Measurements from ENCODE around the gene PILRA.
"Not testable (repeated sequence)": the region's sequence is repeated elsewhere in the genome, so short reads cannot be mapped to it uniquely, and the experiment has no call there.

PILRA gene

DNA sequence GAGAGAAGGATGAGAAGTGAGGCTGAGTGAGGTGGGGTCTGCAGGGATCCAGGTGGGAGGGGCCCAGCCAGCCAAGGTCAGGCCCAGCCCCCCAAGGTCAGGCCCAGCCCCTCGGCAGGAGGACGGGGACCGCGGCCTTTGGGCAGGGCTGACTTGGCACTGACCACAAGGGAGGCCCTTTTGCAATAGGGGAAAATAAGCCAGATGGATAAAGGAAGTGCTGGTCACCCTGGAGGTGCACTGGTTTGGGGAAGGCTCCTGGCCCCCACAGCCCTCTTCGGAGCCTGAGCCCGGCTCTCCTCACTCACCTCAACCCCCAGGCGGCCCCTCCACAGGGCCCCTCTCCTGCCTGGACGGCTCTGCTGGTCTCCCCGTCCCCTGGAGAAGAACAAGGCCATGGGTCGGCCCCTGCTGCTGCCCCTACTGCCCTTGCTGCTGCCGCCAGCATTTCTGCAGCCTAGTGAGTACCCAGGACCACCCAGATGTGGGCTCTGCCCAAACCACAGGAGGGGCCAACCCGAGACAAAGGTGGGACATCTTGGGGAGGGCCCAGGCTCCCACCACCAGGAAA, at the start of gene PILRA:
Gene PILRA, plus strand, starts transcription at position 227 of the 571 bp plus-strand sequence. Its CDS starts 170 bp downstream, at position 397.
- no peak for DNase-seq

DNA sequence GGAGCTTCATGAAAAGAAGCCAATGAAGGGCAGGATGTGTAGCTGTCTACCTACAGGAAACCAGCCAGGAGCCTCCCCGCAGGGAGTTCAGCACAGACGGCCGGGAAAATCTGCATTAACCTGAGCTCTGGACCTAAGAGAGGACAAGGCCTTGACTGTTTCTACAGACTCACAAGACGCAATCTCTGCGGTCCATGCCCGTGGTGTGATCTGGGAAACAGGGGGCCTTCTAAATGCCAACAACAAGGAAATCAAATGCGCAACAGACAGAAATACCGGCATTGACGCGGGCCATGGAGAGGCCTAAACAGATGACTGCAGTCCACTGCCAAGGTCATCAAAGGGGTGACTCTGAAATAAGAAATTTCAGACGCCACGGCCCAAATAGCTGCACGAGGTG, 49.1 kb upstream of the PILRA start:
- DNase-seq, result not testable (repeated sequence)

DNA sequence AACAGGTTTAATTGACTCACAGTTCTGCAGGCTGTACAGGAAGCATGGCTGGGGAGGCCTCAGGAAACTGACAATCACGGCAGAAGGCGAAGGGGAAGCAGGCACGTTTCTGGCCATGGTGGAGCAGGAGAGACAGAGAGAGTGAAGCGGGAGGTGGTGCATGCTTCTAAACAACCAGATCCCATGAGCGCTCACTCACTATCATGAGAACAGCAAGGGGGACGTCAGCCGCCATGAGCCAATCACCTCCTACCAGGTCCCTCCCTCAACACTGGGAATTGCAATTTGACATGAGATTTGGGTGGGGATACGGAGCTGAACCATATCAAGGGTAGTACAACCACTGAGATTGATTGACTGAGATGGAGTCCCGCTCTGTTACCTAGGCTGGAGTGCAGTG, 47.6 kb upstream of the PILRA start:
- DNase-seq, result not testable (repeated sequence)

DNA sequence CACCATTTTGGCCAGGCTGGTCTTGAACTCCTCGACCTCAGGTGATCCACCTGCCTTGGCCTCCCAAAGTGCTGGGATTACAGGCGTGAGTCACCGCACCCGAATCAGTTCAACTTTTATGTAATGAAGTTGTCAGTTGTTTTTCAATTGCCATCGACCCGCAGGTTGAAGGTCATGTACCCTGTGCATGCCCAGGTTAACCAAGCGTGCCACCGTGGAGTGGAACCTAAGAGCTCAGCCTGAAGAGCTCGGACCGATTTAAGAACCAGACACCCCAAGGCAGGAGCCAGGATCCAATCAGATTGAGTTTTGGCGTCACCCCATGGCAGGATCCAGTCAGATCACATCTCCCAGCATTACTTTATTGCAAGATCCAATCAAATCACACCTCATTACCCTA, 46.4 kb upstream of the PILRA start:
- not testable (repeated sequence) for DNase-seq

DNA sequence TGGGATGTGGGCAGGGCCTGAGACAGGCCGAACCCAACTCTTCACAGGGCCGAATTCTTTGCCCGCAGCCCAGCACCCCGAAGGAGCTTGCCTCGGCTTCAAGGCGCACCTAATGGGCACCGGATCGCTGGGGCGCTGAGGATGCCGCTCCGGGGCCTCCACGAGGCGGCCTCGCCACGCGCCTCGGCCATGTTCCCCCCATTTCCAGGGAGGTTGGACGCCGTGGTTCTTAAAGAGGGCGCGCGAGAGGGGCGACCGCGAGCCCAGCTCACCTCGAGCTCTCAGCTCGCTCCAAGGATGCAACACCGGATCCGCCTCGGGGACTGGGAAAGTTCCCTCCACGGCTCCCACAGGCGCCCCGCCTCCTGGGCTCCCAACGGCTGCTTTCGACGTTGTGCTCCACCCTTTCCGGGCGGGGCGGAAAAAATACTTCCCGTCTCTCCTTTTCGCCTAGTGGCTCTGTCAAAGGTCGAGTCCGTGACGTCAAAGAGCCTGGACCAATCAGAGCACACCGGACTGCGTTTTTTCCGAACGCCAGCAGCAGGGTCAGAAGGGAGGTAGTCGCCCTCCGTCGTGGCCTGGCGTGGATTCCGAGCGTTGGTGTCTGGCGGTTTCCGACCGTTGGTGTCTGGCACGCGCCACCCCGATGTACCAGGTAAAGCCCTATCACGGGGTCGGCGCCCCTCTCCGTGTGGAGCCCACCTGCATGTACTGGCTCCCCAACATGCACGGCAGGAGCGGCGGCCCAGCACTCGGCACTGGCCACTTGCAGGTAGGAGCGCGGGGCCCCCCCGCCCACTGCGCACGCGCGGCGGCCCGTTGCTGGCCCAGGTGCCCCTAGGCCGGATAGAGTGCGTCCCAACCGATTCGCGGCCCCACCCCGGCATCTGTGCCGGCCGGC, 37.5 kb upstream of the PILRA start:
- DNase-seq, result peak; percentile 95

DNA sequence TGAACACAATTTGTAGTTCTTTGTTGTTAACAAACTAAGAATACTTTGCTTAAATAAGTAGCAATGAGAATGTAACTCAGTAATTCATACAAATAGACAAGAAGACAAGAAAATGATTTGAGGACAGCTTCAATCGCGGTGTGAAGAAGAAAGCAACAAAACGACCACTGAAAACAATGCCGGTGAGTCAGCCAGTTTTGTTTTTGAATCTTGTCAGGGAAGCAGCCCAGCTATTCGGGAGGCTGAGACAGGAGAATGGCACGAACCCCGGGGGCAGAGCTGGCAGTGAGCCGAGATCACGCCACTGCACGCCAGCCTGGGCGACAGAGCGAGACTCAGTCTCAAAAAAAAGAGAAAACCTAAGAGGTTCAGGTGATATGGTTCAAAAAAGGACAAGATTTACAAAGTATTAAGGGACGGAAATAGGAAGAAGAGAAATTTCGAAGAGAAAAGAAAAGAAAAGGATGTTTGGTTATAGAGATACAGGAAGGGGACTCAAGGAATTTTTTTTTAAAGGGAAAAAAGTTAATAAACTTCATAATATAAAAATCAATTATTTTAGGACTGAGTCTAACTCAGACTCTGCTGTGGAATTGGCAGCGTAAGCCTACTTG, 35.1 kb upstream of the PILRA start:
- DNase-seq, result not testable (repeated sequence)

DNA sequence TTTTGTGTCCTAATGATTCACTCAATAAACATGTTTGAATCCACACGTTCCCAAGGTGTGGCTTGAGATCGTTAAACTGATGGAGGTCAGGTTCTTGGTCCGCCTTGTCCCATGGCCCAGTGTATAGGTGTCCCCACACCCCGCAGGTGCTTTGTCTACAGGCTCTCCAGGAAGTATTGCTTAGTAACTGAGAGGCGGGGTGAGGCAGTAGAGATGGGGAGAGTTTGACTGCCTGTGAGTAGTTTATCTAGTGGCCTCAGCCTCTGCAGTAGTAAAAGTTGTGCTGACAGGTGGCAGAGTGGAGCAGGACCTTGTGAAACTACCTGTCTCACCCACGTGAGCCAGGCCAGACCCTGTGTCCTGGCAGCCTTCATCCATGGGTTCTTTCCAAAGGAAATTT, 32.0 kb upstream of the PILRA start:
- DNase-seq, result not testable (repeated sequence)

DNA sequence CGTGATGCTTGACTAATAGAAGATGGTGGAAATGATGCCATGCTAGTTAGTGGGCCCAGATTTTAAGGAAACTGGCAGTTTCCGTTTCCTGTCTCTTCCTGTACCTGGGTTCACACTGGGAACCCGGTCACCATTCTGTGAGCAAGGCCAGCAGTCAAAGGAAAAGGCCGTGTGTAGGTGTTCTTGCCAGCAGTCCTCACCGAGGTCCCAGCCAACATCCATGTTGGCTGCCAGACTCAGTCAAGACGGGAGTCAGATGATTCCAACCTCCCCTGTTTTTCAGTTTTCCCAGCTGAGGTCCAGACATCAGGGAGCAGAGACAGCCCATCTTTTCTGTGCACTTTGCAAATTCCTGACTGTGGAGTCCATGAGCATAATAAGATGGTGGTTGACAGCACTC, 30.5 kb upstream of the PILRA start:
- DNase-seq, result no peak

DNA sequence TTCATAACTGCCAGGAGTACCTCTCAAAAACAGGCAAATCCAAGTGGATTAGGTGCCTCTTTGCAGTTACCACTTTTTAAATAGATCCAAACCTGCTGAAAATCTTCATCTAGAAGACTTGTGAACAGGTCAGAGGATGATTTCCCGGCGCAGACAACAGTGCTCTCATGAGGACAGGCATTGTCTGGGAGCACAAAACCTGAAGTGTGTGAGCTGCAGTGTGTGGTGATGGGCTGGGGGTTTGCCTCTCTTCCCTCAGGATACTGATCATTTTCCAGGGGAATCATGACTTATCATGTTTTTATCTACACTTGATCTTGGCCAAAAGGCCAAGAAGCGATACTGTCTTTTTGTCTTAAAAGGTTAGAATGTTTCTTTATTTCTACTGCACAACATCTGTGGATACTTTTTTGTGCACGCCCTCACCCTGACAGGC, 29.1 kb upstream of the PILRA start:
- DNase-seq, result not testable (repeated sequence)

DNA sequence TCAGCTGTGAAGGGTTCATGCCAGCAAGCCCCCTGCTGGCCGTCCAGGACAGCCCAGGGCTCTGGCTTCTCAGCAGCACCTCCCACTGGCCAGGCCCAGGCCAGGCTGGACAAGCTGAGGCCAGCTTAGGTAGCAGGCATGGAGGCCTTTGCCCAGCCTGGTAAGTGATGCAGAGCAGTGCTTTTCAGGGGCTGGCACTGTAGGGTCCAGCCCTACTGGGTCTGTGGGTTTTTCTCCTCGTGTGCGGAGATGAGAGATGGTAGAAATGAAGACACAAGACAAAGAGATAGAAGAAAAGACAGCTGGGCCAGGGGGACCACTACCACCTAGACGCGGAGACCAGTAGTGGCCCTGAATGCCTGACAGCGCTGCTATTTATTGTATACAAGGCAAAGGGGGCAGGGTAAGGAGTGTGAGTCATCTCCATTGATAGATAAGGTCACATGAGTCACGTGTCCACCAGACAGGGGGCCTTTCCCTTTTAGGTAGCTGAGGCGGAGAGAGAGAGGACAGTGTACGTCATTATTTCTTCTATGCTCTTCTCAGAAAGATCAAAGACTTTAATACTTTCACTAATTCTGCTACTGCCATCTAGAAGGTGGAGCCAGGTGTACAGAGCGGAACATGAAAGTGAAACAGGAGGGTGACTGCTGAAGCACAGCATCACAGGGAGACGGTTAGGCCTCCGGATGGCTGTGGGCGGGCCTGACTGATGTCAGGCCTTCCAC, 28.6 kb upstream of the PILRA start:
- DNase-seq, result not testable (repeated sequence)

DNA sequence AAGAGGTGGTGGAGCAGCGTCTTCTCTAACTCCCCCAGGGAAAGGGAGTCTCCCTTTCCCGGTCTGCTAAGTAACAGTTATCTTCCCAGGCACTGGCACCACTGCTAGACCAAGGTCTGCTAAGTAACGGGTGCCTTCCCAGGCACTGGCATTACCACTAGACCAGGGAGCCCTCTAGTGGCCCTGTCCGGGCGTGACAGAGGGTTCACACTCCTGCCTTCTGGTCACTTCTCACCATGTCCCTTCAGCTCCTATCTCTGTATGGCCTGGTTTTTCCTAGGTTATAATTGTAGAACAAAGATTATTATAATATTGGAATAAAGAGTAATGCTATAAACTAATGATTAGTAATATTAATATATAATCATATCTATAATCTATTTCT, 28.0 kb upstream of the PILRA start:
- peak; percentile 44 for DNase-seq

DNA sequence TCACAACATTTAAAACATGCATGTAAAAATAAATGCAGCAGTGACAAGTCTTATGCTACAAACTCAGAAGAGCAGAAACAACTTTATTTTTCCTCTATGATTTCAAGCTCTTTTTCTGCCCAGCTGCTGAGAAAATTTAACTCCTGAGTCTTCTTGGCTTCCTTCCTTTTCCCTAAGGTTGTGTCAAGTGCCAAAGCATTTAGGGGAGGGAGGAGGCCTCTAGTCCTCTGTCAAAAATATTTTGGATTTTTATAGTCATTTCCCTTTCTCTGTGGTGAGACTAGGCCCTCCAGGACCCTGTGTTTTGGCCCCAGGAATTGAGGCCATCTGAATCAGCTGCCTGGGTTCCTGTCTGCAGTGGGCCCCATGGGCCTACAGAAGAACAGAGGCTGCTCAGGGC, 26.4 kb upstream of the PILRA start:
- DNase-seq, result no peak

DNA sequence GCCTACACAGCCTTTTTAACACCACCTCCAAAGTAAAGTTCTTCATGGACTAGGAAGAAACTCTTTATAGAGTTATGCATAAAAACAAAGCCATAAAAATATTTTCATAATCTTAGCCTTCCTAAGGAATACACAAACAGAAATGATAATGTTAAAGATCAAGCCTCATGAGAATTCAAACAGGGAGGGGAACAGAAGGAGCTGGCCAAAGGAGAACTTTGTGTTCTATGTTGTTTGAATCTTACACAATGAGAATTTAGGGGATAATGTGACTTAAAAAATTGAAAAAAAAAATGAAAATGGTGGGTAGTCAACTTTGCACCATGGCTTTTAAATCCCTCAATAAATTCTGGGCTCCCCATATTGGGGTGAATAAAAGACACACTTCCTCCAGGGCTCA, 24.5 kb upstream of the PILRA start:
- no peak for DNase-seq

DNA sequence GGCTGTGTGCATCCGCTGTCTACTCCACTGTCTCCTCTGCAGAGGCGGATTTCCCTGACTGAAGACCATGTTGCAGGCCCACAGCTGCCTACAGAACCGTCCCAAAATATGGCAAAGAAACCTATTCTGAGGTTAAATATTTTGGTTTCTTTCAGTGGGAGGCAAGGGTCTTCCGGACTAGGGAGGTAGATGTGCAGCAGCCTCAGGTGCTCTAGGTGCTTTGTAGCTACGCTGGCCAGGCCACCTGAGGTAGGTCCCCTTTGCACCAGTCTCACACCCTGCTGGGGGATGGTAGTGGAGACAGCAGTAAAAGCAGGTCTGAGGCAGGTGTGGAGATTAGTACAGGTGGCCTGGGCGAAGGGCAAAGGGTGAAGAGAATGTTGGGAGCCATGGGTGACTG, 23.5 kb upstream of the PILRA start:
- no peak for DNase-seq

DNA sequence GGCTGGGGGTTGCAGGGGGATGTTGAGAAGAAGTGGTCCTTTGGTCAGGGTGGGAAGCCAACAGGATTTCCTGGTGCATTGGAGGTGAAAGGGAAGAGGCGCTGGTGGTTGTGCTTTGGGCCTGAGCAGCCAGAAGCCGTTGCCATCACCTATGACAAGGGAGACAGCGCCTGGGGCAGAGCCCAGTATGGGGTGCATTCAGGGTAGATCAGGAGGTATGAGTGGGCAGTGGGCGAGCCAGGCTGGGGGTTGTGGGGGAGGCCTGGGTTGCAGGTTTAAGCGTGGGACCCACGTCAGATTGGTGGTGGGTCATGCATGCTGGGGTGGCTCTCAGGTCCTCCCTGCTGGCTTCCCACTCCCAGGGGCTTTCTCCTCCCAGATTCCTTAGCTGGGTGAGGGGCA, 21.6 kb upstream of the PILRA start:
- DNase-seq, result no peak

DNA sequence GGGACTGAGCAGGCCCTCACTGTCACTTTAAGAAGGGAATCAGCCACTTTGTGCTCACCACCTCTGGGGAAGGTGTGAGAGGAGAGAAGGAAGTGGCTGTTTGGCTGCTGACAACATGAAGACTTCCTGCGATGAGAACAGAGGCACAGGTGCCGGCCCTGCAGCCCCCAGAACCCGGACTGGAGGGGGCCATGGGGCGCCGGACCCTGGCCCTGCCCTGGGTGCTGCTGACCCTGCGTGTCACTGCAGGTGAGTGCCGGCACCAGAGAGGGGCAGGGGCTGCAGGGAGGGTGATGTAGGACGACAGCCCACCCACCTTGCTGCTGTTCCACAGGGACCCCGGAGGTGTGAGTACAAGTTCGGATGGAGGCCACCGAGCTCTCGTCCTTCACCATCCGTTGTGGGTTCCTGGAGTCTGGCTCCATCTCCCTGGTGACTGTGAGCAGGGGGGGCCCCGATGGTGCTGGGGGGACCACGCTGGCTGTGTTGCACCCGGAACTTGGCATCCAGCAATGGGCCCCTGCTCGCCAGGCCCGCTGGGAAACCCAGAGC, 21.0 kb upstream of the PILRA start:
- DNase-seq, result not testable (repeated sequence)

DNA sequence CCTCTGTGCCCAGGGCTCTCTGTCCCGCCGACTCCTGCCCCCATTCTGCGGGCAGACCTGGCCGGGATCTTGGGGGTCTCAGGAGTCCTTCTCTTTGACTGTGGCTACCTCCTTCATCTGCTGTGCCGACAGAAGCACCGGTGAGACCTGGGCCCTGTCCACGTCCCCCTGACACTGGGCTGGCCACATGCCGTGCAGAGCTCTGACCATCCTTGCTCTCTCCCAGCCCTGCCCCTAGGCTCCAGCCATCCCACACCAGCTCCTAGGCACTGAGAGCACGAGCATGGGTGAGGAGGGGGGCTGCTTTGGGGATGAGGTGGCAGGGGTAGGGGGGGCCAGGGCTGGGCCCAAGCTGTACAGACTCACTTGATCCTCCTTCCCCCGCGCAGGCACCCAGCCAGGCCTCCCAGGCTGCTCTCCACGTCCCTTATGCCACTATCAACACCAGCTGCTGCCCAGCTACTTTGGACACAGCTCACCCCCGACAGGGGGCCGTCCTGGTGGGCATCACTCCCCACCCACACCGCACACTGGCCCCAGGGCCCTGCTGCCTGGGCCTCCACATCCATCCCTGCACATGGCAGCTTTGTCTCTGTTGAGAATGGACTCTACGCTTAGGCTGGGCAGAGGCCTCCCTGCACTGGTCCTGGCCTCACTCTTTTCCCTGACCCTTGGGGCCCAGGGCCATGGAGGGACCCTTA, 20.2 kb upstream of the PILRA start:
- no peak for DNase-seq

DNA sequence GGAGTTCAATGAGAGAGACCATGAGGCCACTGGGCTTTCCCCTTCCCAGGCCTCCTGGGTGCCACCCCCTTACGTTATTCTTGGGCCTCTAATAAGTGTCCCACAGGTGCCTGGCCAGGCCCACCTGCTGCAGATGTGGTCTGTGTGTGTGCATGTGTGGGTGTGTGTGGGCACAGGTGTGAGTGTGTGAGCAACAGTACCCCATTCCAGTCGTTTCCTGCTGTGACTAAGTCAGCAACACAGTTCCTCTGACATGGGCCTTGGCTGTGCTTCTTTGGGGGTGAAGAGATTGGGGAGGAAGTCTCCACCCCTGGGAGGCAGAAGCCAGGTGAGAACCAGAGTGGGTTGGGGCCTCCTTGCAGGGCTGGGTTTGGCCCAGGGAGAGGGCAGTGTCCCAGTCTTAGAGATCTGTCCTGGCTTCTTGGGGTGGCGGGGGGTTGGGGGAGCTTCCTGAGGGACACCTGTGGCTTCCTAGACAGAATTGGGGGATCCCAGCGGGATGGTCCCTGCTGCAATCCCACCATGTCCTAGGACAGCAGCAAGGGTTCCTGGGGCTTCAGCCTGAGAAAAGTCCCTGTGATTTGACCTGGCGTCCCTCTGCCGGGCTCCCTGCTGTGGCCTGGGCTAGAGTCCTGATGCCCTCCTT, 19.5 kb upstream of the PILRA start:
- no peak for DNase-seq

DNA sequence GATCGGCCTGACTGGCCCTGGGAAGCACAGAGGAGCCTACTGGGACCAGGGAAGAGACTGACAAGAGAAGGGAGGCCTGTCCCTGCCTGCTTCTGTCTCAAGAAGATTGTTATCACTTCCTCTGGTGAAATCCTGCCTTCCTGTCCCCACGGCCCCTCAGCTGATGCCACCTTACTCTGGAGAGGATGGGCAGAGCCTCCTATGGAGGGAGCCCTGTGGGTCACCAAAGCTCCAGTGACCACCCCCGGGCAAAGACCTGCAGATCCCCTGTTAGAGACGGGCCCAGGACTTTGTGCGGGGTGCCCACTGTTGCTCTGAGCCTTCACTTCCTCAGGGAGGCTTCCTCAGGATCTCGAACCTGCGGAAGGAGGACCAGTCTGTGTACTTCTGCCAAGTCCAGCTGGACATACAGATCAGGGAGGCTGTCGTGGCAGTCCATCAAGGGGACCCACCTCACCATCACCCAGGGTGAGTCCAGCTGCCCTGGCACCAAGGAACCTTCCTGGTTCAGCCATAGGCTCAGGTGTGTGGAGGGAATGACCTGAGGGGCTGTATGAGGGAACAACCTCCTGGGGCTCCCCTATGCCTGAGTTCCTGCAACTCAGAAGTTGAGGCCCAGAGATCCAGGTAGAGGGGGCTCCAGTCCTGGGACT, 16.7 kb upstream of the PILRA start:
- no peak for DNase-seq

DNA sequence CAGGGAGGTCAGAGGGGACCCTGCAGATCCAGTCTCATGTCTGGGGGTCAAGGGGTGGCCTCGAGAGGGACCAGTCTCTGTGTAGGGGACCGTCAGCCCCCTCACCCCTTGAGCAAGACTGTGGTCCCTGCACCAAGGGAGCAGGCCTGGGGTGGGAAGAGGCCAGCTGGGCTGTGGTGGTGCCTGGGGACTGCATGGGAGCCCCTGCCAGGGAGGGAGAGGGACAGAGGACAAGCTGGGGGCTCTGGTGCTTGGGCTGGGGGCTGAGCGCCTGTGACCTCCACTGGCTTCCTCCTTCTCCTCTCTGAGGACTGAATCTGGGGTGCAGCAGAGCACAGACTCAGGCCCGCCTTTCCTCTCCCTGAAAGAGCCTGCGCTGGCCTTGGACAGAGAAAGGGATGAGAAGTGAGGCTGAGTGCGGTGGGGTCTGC, 16.1 kb upstream of the PILRA start:
- DNase-seq, result no peak
